ENCODE results near the gene HOXA7.

Gene HOXA7

DNA sequence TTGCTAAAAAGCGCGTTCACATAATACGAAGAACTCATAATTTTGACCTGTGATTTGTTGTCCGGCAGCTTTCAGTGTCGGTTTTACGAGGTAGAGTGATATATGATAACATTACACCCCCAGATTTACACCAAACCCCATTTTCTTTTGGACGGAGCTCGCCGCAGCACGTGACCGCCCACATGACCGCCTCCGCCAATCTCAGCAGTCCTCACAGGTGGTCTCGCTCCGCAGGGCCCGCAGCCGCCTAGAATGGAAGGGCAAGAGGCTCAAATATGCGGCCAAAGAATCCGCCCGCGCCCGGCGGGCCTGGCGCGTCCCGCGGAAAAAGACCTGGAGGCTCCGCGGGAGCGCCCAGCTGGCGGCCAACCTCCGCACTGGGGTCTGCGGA lies at the start of gene HOXA7:
Gene HOXA7 (minus strand): TSS at position 168 of the 391 bp plus-strand sequence. CDS start 130 bp downstream, at position 38.
- TF ChIP-seq, protein P1, sequence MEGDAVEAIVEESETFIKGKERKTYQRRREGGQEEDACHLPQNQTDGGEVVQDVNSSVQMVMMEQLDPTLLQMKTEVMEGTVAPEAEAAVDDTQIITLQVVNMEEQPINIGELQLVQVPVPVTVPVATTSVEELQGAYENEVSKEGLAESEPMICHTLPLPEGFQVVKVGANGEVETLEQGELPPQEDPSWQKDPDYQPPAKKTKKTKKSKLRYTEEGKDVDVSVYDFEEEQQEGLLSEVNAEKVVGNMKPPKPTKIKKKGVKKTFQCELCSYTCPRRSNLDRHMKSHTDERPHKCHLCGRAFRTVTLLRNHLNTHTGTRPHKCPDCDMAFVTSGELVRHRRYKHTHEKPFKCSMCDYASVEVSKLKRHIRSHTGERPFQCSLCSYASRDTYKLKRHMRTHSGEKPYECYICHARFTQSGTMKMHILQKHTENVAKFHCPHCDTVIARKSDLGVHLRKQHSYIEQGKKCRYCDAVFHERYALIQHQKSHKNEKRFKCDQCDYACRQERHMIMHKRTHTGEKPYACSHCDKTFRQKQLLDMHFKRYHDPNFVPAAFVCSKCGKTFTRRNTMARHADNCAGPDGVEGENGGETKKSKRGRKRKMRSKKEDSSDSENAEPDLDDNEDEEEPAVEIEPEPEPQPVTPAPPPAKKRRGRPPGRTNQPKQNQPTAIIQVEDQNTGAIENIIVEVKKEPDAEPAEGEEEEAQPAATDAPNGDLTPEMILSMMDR (IDR thresholded peaks at IDR 0.05; ENCODE audit: low read depth, low read length): no peak
- peak within 1 kb of the TSS; percentile 50 for H3K4me3 ChIP-seq (ENCODE audit: low read depth, low read length)

DNA sequence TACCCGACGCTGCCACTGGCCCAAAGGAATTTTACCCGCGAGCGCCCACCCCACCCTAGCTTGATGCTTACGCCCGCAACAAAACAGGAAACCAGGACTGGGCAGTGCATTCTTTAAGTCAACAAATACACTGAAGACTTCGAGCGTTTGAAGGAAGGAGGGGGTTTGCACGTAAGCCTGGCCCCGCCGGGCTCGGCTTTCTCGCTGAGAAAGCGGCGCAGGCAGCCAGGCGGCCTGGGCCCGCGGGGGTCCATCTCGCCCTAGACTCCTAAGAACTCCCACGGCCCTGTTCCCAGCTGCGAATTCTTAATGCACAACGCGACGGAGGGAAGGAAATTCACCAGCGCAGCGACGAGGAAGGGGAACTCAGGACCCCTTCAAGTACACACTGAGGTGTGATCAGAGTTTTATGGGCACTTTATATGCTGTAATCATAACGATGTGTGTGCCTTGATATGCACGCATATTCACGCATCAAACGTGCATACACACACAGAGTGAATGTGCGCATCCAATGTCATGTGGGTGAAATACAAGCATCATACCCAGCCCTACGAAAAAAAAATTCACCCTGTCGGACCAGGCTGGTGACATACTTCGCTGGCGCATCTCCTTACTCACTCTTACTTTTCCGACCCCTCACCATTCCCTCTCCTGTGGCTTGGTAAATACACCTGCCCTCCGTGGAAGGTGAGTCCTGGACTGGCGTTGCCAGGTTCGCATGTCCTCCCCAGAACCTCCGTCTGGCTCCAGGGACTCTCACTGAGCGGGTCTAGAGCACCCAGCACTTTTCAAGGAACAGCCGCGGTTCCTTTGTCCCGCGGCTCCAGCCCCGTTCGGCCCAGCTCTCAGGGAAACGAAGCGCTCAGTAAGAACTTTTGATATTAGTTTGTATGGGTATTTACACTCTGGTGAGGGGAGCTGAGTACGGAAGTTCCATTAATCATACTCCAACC lies 49.1 kb upstream of the HOXA7 start:
- TF ChIP-seq, protein P1 (IDR thresholded peaks at IDR 0.05; ENCODE audit: low read depth, low read length): no peak
- H3K4me3 ChIP-seq (ENCODE audit: low read depth, low read length): no peak overlapping the region

DNA sequence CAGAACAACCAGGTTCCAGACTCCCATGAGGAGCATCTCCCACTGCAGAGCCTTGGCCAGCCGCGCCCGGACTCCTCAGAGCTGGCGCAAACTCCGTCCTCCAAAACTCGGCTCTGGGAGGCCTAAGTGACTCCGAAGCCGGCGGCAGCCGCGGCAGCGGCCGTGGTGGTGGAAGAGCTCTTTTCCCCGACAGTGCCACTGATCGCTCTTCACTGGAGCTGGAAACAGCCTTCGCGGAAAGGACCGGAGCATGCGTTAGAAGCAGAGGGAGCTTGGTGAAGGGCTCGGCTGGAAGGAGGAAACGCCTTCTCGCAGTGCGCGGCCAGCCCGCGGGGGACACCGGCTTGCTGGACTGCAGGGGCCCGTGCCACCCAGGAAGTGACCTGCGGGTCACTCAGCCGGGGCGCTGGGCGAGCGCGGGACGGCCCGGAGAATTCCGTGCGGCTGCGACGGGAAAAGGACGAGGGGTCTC lies 48.4 kb upstream of the HOXA7 start:
- no peak overlapping the region for H3K4me3 ChIP-seq (ENCODE audit: low read depth, low read length)

DNA sequence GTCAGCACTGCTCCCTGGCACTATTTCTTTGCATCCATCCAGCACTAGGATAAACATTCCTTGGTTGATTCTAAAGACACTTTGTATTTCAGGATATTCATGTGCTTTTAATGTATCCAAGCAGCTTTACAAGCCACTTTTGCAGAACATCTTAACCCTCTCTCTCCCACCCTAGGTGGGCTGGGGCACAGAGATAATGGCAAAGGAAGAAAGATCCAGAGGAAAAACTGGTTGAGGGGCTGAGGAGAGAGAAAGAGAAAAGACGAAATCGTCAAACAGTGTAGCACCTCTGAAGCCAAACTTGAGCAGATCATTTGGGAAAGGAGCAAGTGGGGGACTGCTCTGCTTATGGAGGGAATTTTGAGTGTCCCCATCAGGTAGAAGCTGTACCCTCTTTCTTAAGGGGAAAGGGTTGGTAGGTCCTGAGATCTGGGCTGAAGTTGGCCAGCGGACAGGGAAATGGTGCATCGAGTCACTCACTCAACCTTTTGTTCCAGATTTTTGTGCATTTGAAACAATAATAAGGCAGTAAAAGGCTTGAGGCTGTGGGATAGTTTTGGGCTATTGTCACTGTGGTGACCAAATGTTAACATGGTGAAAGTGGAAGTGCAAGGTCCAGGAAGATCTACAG lies 47.6 kb upstream of the HOXA7 start:
- no peak overlapping the region for H3K4me3 ChIP-seq (ENCODE audit: low read depth, low read length)
- TF ChIP-seq, protein P1 (IDR thresholded peaks at IDR 0.05; ENCODE audit: low read depth, low read length): no peak

More for the DNA sequence above, 48.4 kb upstream of the HOXA7 start:
- TF ChIP-seq, protein P1 (IDR thresholded peaks at IDR 0.05; ENCODE audit: low read depth, low read length): no peak

DNA sequence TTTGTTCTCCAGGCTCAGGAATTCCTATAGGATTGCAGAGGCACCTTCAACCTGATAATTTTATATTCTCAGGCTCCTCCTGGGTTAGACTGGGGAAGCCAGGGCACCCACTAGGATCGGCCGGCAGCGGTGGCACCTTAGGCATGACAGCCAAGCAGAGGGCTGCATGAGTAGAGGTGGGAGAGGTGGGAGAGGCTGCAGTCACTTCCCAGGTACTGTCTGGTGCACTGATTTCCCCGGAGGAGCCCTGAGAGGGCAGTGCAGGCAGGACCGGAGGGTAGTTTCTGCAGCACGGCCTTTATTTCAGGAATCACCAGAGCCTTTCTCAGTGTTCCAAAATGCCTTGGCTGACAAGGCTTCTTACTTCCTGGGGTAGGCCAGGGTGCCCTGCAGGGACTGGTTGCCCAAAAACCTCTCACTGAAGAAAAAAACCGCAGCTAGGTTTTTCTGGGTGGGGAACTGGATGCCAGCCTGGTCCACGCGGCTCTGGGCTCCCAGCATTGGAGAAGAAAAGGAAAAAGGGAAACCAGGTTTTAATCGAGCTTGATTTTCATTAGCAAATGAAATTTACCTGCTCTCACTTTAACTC lies 47.0 kb upstream of the HOXA7 start:
- H3K4me3 ChIP-seq (ENCODE audit: low read depth, low read length): no peak overlapping the region
- TF ChIP-seq, protein P1 (IDR thresholded peaks at IDR 0.05; ENCODE audit: low read depth, low read length): no peak

DNA sequence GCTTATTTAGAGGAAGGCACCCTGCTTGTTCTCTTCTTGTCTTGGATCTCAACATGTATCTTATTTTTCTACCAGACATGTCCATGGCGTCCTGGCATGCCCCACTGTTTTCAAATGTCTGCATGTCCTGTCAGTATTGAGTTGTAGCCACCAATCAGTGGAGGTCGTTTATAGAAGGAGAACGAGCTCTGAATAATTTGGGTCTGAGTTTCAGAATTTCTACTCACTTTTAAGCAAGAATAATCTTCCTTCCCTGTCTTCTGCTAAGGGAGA lies 46.3 kb upstream of the HOXA7 start:
- TF ChIP-seq, protein P1 (IDR thresholded peaks at IDR 0.05; ENCODE audit: low read depth, low read length): no peak
- no peak overlapping the region for H3K4me3 ChIP-seq (ENCODE audit: low read depth, low read length)

Measured in WI38 (cell line).